ENCODE measurements around the gene RGS7. TPM values are rescaled to one million over a fixed set of nuclear protein-coding genes. Genes with fewer than 3 reads are reported as not detected.

RGS7 gene
- total RNA-seq, 2 experiments from 2014 or later: not detected

GRCh38 chr1:241202401-241202800 is 154.6 kb downstream of the RGS7 start:
- DNase-seq: no peak
- ATAC-seq (ENCODE audit: poor library complexity): no peak
- Histone ChIP-seq H3K27ac (ENCODE audit: low read depth in 1 of 2, low read length in 2 of 2) (no peak overlapping the region), H3K4me3 (ENCODE audit: low read length) (no peak overlapping the region), H3K9me3 (ENCODE audit: control insufficient read depth in 1 of 2, insufficient read depth in 1 of 2, low read length in 2 of 2) (peaks cover 0 to 8% of the 10 kb centered on the region in 2 experiments), H3K4me1 (ENCODE audit: insufficient read depth, low read length) (no peaks in the 10 kb centered on the region), H3K27me3 (ENCODE audit: control insufficient read depth in 1 of 2, insufficient read depth in 2 of 2, low read length in 2 of 2) (no peaks in the 10 kb centered on the region), H3K36me3 (ENCODE audit: insufficient read depth, low read length) (no peaks in the 10 kb centered on the region)
- ChIA-PET POLR2A (no interaction called here), CTCF (no interaction called here)
- Mint-ChIP-seq H3K27me3 (no peaks in the 10 kb centered on the region), H3K36me3 (ENCODE audit: low read depth) (no peaks in the 10 kb centered on the region), H3K4me1 (ENCODE audit: low read depth) (no peaks in the 10 kb centered on the region), H3K27ac (no peak overlapping the region), H3K4me3 (no peak overlapping the region), H3K9me3 (peaks cover 8% of the 10 kb centered on the region)
- intact Hi-C loops (cut with DNase I, micrococcal nuclease): no loop called here
- TF ChIP-seq CTCF (IDR thresholded peaks at IDR 0.05): no peak

GRCh38 chr1:241186716-241187115 is 170.3 kb downstream of the RGS7 start:
- ATAC-seq (ENCODE audit: poor library complexity) (no peak), DNase-seq (no peak)
- Histone ChIP-seq H3K27me3 (ENCODE audit: control insufficient read depth in 1 of 2, insufficient read depth in 2 of 2, low read length in 2 of 2) (no peaks in the 10 kb centered on the region), H3K9me3 (ENCODE audit: control insufficient read depth in 1 of 2, insufficient read depth in 1 of 2, low read length in 2 of 2) (peaks cover 0 to 5% of the 10 kb centered on the region in 2 experiments), H3K36me3 (ENCODE audit: insufficient read depth, low read length) (no peaks in the 10 kb centered on the region), H3K27ac (ENCODE audit: low read depth in 1 of 2, low read length in 2 of 2) (no peak overlapping the region), H3K4me3 (ENCODE audit: low read length) (no peak overlapping the region), H3K4me1 (ENCODE audit: insufficient read depth, low read length) (no peaks in the 10 kb centered on the region)
- Mint-ChIP-seq H3K27ac (no peak overlapping the region), H3K4me1 (ENCODE audit: low read depth) (no peaks in the 10 kb centered on the region), H3K27me3 (no peaks in the 10 kb centered on the region), H3K9me3 (peaks cover 2% of the 10 kb centered on the region), H3K36me3 (ENCODE audit: low read depth) (no peaks in the 10 kb centered on the region), H3K4me3 (no peak overlapping the region)
- intact Hi-C loops (cut with DNase I, micrococcal nuclease): no loop called here
- POLR2A ChIA-PET: no interaction called here
- CTCF ChIA-PET: no interaction called here
- TF ChIP-seq CTCF (IDR thresholded peaks at IDR 0.05): no peak

- ATAC-seq (ENCODE audit: poor library complexity) (no peak), DNase-seq (no peak)
- Histone ChIP-seq H3K27ac (ENCODE audit: low read depth in 1 of 2, low read length in 2 of 2) (no peak overlapping the region), H3K9me3 (ENCODE audit: control insufficient read depth in 1 of 2, insufficient read depth in 1 of 2, low read length in 2 of 2) (peaks cover 0 to 4% of the 10 kb centered on the region in 2 experiments), H3K27me3 (ENCODE audit: control insufficient read depth in 1 of 2, insufficient read depth in 2 of 2, low read length in 2 of 2) (no peaks in the 10 kb centered on the region), H3K36me3 (ENCODE audit: insufficient read depth, low read length) (no peaks in the 10 kb centered on the region), H3K4me3 (ENCODE audit: low read length) (no peak overlapping the region), H3K4me1 (ENCODE audit: insufficient read depth, low read length) (no peaks in the 10 kb centered on the region)
- intact Hi-C loops (cut with DNase I, micrococcal nuclease): no loop called here
- peaks cover 3% of the 10 kb centered on the region for H3K9me3 Mint-ChIP-seq
- CTCF ChIA-PET: interaction anchor here (0.7 kb wide), 1 partner anchor 74 kb away, joined by 4 read pairs; no protein-coding TSS in a partner anchor
- no peak overlapping the region for H3K4me3 Mint-ChIP-seq
- no peaks in the 10 kb centered on the region for H3K4me1 Mint-ChIP-seq (ENCODE audit: low read depth)
- POLR2A ChIA-PET: no interaction called here
- no peak overlapping the region for H3K27ac Mint-ChIP-seq
- TF ChIP-seq CTCF (IDR thresholded peaks at IDR 0.05): no peak
- no peaks in the 10 kb centered on the region for H3K36me3 Mint-ChIP-seq (ENCODE audit: low read depth)
- no peaks in the 10 kb centered on the region for H3K27me3 Mint-ChIP-seq
These were observed 175.0 kb downstream of the RGS7 start for GRCh38 chr1:241181971-241182370.
